Neutrophil (primary cell): Measurements from ENCODE around the gene SUCLG1.
"Not testable (repeated sequence)": the region's sequence is repeated elsewhere in the genome, so short reads cannot be mapped to it uniquely, and the experiment has no call there.

Experiments
- H3K27ac ChIP-seq: fragments of 200-600 bp; sonication (generic); 2 replicates; pipeline ENCODE4 v1.5.1; 2016; ENCODE audit warnings: mild to moderate bottlenecking, moderate library complexity
- H3K27me3 ChIP-seq: fragments of 200-600 bp; sonication (generic); 2 replicates; pipeline ENCODE4 v1.6.0; 2016; ENCODE audit warnings: mild to moderate bottlenecking
- H3K36me3 ChIP-seq: fragments of 200-600 bp; sonication (generic); 2 replicates; pipeline ENCODE4 v1.5.1; 2017
- H3K4me1 ChIP-seq, 2 experiments: fragments of 200-600 bp in 1 of 2; sonication (generic) in 1 of 2; 1 replicate in 1 of 2; 2 replicates in 1 of 2; pipeline versions ENCODE4 v1.5.1 to v1.6.1; 2013 to 2016; ENCODE audit warnings: low read depth in 1 of 2, low read length in 1 of 2, mild to moderate bottlenecking in 1 of 2, moderate library complexity in 1 of 2; ENCODE audit not compliant: control insufficient read depth in 1 of 2, insufficient read depth in 1 of 2
- H3K4me3 ChIP-seq, 2 experiments: fragments of 200-600 bp in 1 of 2; sonication (generic) in 1 of 2; 1 replicate in 1 of 2; 2 replicates in 1 of 2; pipeline ENCODE4 v1.5.1; 2013 to 2016; ENCODE audit warnings: low read depth in 1 of 2, low read length in 1 of 2, mild to moderate bottlenecking in 1 of 2, moderate library complexity in 1 of 2
- H3K9me3 ChIP-seq: fragments of 200-600 bp; sonication (generic); 2 replicates; pipeline ENCODE4 v1.5.1; 2016
- TF ChIP-seq, protein P1 (sequence below): fragments of 200-600 bp; sonication (generic); IDR thresholded peaks from 2 replicates; pipeline ENCODE4 v1.5.1; 2016; ENCODE audit warnings: antibody characterized with exemption

Gene SUCLG1

DNA sequence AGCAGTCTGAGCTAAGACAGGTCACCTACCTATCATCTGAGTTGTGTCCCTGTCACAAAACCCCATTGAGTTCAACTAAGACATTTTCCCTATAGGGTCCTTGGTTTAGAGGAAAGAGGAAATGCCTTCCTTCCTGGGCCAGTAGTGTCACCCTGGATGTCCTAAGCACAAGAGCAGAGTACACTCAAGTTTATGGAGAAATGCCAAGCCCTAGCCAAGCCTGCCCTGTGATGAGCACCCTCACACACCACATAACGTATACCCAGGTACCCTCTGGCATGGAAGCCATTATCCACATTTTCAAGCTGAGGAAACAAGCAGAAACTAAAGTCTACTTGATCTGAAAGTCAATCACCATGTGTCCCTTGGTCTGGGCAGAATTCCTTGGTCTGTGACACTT is 37.3 kb downstream of the SUCLG1 start:
- H3K27ac ChIP-seq = no peak overlapping the region
- peaks cover 0 to 1% of the 10 kb centered on the region in 2 experiments for H3K4me1 ChIP-seq
- TF ChIP-seq, protein P1, sequence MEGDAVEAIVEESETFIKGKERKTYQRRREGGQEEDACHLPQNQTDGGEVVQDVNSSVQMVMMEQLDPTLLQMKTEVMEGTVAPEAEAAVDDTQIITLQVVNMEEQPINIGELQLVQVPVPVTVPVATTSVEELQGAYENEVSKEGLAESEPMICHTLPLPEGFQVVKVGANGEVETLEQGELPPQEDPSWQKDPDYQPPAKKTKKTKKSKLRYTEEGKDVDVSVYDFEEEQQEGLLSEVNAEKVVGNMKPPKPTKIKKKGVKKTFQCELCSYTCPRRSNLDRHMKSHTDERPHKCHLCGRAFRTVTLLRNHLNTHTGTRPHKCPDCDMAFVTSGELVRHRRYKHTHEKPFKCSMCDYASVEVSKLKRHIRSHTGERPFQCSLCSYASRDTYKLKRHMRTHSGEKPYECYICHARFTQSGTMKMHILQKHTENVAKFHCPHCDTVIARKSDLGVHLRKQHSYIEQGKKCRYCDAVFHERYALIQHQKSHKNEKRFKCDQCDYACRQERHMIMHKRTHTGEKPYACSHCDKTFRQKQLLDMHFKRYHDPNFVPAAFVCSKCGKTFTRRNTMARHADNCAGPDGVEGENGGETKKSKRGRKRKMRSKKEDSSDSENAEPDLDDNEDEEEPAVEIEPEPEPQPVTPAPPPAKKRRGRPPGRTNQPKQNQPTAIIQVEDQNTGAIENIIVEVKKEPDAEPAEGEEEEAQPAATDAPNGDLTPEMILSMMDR = no peak
- H3K36me3 ChIP-seq = peaks cover 51% of the 10 kb centered on the region
- no peaks in the 10 kb centered on the region for H3K27me3 ChIP-seq
- H3K9me3 ChIP-seq = no peaks in the 10 kb centered on the region
- no peak overlapping the region for H3K4me3 ChIP-seq

DNA sequence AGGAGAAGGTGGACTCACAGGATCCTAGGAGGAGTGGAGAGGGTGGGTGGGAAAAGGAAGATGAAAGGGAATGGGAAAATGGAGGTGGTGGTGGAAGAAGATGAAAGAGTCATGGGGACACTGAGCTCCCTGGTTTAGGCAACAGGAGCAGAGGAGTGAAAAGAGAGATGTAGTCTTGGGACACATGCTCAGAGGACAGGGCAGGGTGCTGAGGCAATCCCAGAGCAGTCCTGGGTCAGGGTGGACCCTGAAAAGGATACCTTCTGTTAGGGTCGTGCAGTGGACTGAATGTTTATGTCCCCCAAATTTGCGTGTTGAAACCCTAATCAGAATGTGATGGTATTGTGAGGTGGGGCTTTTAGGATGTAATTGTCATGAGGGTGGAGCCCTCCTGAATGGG is 37.9 kb downstream of the SUCLG1 start:
- no peaks in the 10 kb centered on the region for H3K4me1 ChIP-seq
- no peak overlapping the region for H3K4me3 ChIP-seq
- H3K27me3 ChIP-seq = no peaks in the 10 kb centered on the region
- TF ChIP-seq, protein P1 = no peak
- H3K9me3 ChIP-seq = no peaks in the 10 kb centered on the region
- no peak overlapping the region for H3K27ac ChIP-seq
- H3K36me3 ChIP-seq = peaks cover 49% of the 10 kb centered on the region

DNA sequence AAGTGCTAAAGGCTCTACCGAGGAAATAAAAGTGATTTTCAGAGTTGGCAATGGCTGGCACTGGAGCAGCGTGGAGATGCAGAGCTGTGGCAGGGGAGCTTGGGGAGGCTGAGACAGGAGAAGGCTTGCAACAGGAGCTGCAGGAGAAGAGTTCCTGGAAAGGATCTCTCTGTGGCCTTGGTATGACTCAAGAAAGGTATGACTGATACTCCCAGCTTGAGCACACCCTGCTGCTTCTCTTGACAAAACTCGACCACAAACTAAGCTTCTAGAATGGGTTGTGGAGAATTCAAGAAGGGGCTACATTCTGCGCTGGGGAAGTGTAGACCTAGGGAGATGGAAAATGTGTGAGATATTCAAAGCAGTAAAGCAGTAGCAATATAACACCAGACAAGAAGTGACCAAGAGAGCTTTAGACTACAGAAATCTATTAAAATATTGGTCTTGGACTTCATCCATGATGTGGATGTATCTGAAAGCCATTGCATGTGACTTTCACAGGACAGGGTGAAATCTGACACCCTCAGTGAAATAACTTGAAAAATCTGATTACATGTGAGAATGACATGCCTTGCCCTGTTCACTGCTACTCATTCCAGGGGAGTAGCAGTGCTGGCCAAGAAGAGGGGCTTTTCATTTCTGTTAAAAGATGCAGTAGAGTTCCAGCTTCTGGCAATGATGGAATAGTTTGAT is 41.5 kb downstream of the SUCLG1 start:
- Histone ChIP-seq H3K4me3 (no peak overlapping the region), H3K4me1 (no peaks in the 10 kb centered on the region), H3K27ac (no peak overlapping the region), H3K9me3 (no peaks in the 10 kb centered on the region), H3K27me3 (peaks cover 11% of the 10 kb centered on the region), H3K36me3 (peaks cover 13% of the 10 kb centered on the region)
- TF ChIP-seq, protein P1 = no peak

DNA sequence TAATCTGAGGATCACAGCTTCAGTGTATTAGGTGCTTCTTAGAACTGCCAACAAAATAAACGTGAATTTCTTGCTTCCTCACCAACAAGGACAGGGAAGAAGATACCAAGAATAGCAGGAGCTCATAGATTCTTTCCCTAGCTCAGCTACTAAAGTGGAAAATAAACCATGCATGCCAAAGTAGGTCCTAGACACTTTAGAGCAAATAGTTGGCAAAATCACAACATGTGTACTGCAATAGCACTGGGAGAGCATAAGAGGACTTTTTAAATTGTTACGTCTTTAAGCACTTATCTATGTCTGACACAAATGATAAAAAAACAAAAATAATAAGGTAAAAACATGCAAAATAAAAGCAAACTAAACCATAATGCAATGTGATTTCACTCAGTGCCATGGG is 49.5 kb downstream of the SUCLG1 start:
- TF ChIP-seq, protein P1 = no peak
- H3K27me3 ChIP-seq = peaks cover 20% of the 10 kb centered on the region
- H3K4me1 ChIP-seq = no peaks in the 10 kb centered on the region
- no peak overlapping the region for H3K4me3 ChIP-seq
- no peaks in the 10 kb centered on the region for H3K36me3 ChIP-seq
- no peak overlapping the region for H3K27ac ChIP-seq
- H3K9me3 ChIP-seq = no peaks in the 10 kb centered on the region

DNA sequence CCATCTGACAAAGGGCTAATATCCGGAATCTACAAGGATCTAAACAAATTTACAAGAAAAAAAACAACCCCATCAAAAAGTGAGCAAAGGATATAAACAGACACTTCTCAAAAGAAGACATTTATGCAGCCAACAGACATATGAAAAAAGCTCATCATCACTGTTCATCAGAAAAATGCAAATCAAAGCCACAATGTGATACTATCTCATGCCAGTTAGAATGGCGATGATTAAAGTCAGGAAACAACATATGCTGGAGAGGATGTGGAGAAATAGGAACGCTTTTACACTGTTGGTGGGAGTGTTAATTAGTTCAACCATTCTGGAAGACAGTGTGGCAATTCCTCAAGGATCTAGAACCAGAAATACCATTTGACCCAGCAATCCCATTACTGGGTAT is 57.0 kb downstream of the SUCLG1 start:
- not testable (repeated sequence) for H3K36me3 ChIP-seq

DNA sequence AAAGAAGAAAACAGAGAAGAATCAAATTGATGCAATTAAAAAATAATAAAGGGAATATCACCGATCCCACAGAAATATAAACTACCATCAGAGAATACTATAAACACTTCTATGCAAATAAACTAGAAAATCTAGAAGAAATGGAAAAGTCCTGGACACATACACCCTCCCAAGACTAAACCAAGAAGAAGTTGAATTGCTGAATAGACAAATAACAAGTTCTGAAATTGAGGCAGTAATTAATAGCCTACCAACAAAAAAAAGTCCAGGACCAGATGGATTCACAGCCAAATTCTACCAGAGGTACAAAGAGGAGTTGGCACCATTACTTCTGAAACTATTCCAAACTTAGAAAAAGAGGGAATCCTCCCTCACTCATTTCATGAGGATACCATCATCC is 59.2 kb downstream of the SUCLG1 start:
- not testable (repeated sequence) for H3K27me3 ChIP-seq, H3K4me1 ChIP-seq, H3K27ac ChIP-seq, H3K4me3 ChIP-seq, H3K36me3 ChIP-seq, H3K9me3 ChIP-seq

More for the DNA sequence above, 57.0 kb downstream of the SUCLG1 start:
- peaks cover 12% of the 10 kb centered on the region for H3K27me3 ChIP-seq
- not testable (repeated sequence) for H3K27ac ChIP-seq, H3K4me1 ChIP-seq, H3K4me3 ChIP-seq, H3K9me3 ChIP-seq
